OCI-LY3 (cell line): ENCODE data around the gene RPL3.

ENCODE experiments used
- H2AFZ ChIP-seq: fragments of 200-600, 300-600 bp; shearing (Covaris generic); 2 replicates; pipeline ENCODE4 v1.6.0; 2014; ENCODE audit warnings: antibody characterized with exemption, low read depth, low read length
- H3K27ac ChIP-seq: fragments of 200-600, 300-600 bp; sonication (generic); 2 replicates; pipeline ENCODE4 v1.5.1; 2014; ENCODE audit warnings: mild to moderate bottlenecking, low read length, moderate library complexity, mixed read lengths
- H3K27me3 ChIP-seq: fragments of 200-600, 300-600 bp; sonication (generic); 2 replicates; pipeline ENCODE4 v1.6.1; 2014; ENCODE audit warnings: low read depth, low read length, mixed read lengths
- H3K36me3 ChIP-seq: fragments of 200-600, 300-600 bp; sonication (generic); replicated peaks from 2 replicates; pipeline ENCODE3; 2014; ENCODE audit warnings: low read depth, low read length, mixed read lengths
- H3K4me1 ChIP-seq: fragments of 300-600, 200-600 bp; sonication (generic); 2 replicates; pipeline ENCODE4 v1.6.1; 2014; ENCODE audit warnings: low read length, mixed read lengths
- H3K4me2 ChIP-seq: fragments of 200-600, 300-600 bp; sonication (generic); 2 replicates; pipeline ENCODE4 v1.6.1; 2014; ENCODE audit warnings: low read length, mixed read lengths
- H3K4me3 ChIP-seq: fragments of 300-600, 200-600 bp; sonication (generic); 2 replicates; pipeline ENCODE4 v1.5.1; 2014; ENCODE audit warnings: antibody characterized with exemption, mild to moderate bottlenecking, low read length, moderate library complexity
- H3K79me2 ChIP-seq: fragments of 300-600, 200-600 bp; shearing (Covaris generic); 2 replicates; pipeline ENCODE4 v1.6.1; 2014; ENCODE audit warnings: mild to moderate bottlenecking, low read length, mixed read lengths
- H3K9ac ChIP-seq: fragments of 300-600, 200-600 bp; shearing (Covaris generic); 2 replicates; pipeline ENCODE4 v1.6.0; 2014; ENCODE audit warnings: mild to moderate bottlenecking, low read length, moderate library complexity
- H3K9me3 ChIP-seq: fragments of 200-600, 300-600 bp; shearing (Covaris generic); 2 replicates; pipeline ENCODE4 v1.6.1; 2014; ENCODE audit warnings: low read length, mixed read lengths; ENCODE audit not compliant: insufficient read depth
- H4K20me1 ChIP-seq: fragments of 200-600, 300-600 bp; sonication (generic); 2 replicates; pipeline ENCODE4 v1.6.1; 2016; ENCODE audit warnings: low read length, mixed read lengths; ENCODE audit not compliant: insufficient read depth
- CTCF ChIP-seq: fragments of 200-600, 300-600 bp; sonication (generic); IDR thresholded peaks from 2 replicates; pipeline ENCODE4 v1.5.1; 2014; ENCODE audit warnings: antibody characterized with exemption, low read length, low read depth
- EZH2phosphoT487 ChIP-seq: fragments of 200-600 bp; shearing (Covaris generic); IDR thresholded peaks from 2 replicates; pipeline ENCODE4 v1.6.1; 2018; ENCODE audit warnings: antibody characterized with exemption, mixed run types, low read depth

RPL3 gene

GRCh38 chr22:39355080-39355479 is 35.7 kb upstream of the RPL3 start:
- no peak for TF ChIP-seq CTCF
- no peak for TF ChIP-seq EZH2phosphoT487
- H3K9ac ChIP-seq, result no peak overlapping the region
- no peak overlapping the region for H2AFZ ChIP-seq
- no peaks in the 10 kb centered on the region for H3K9me3 ChIP-seq
- no peak overlapping the region for H3K27ac ChIP-seq
- no peak overlapping the region for H3K4me2 ChIP-seq
- peaks cover 16% of the 10 kb centered on the region; the same call in 1 of the 2 replicates for H4K20me1 ChIP-seq
- peaks cover 19% of the 10 kb centered on the region for H3K4me1 ChIP-seq
- no peak overlapping the region for H3K4me3 ChIP-seq
- H3K36me3 ChIP-seq, result peaks cover 3% of the 10 kb centered on the region
- peaks cover 30% of the 10 kb centered on the region for H3K79me2 ChIP-seq
- no peaks in the 10 kb centered on the region for H3K27me3 ChIP-seq

GRCh38 chr22:39353346-39353745 is 33.9 kb upstream of the RPL3 start:
- Histone ChIP-seq H3K27ac (no peak overlapping the region), H3K9ac (no peak overlapping the region), H3K4me3 (no peak overlapping the region), H3K4me1 (peaks cover 27% of the 10 kb centered on the region), H3K4me2 (no peak overlapping the region), H3K79me2 (peaks cover 30% of the 10 kb centered on the region), H3K27me3 (no peaks in the 10 kb centered on the region), H4K20me1 (peaks cover 16% of the 10 kb centered on the region; the same call in 1 of the 2 replicates), H2AFZ (no peak overlapping the region), H3K36me3 (no peaks in the 10 kb centered on the region), H3K9me3 (no peaks in the 10 kb centered on the region)
- no peak for TF ChIP-seq CTCF
- no peak for TF ChIP-seq EZH2phosphoT487

DNA sequence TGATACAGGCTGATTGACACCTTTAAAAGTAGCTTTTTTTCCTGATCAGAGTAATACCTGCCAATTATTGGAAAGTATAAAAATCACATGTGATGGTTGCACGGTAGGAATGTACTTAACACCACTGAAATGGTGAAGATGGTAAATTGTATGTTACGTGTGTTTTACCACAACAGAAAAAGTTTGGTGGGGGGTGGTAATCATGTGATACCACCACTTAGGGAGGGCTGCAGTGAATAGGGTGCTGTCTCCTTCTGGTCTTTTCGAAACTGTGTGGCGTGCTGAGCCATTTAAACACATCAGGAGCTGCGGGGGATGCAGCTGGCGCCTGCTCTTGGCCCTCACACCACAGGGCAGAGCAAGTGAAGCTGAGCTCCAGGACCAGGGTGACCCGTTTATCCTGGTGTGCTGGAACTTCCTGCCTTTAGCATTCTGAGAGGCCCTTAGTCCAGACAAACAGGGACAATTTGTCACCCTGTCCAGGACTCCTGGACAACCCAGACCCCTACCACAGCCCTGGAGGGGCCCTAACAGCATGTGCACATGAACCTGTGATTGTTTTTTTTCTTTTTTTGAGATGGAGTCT is 33.0 kb upstream of the RPL3 start:
- peak overlapping the region; percentile 93 for H3K4me2 ChIP-seq
- peaks cover 16% of the 10 kb centered on the region; the same call in 1 of the 2 replicates for H4K20me1 ChIP-seq
- no peaks in the 10 kb centered on the region for H3K36me3 ChIP-seq
- peak overlapping the region; percentile 66; the same call in 1 of the 2 replicates for H3K27ac ChIP-seq
- peaks cover 30% of the 10 kb centered on the region for H3K79me2 ChIP-seq
- H3K4me3 ChIP-seq, result no peak overlapping the region
- peaks cover 27% of the 10 kb centered on the region for H3K4me1 ChIP-seq
- no peaks in the 10 kb centered on the region for H3K9me3 ChIP-seq
- H3K9ac ChIP-seq, result no peak overlapping the region
- TF ChIP-seq EZH2phosphoT487 (no peak), CTCF (no peak)
- no peak overlapping the region for H2AFZ ChIP-seq
- H3K27me3 ChIP-seq, result no peaks in the 10 kb centered on the region

- H3K4me2 ChIP-seq, result peak overlapping the region; percentile 93
- no peak overlapping the region for H2AFZ ChIP-seq
- H3K9me3 ChIP-seq, result no peaks in the 10 kb centered on the region
- peaks cover 16% of the 10 kb centered on the region; the same call in 1 of the 2 replicates for H4K20me1 ChIP-seq
- TF ChIP-seq CTCF, result no peak
- TF ChIP-seq EZH2phosphoT487, result no peak
- peak overlapping the region; percentile 94 for H3K4me3 ChIP-seq
- H3K9ac ChIP-seq, result peak overlapping the region; percentile 84; the same call in 1 of the 2 replicates
- peaks cover 30% of the 10 kb centered on the region for H3K79me2 ChIP-seq
- H3K27ac ChIP-seq, result peak overlapping the region; percentile 66
- peaks cover 27% of the 10 kb centered on the region for H3K4me1 ChIP-seq
- H3K27me3 ChIP-seq, result no peaks in the 10 kb centered on the region
- H3K36me3 ChIP-seq, result no peaks in the 10 kb centered on the region
These were observed 32.3 kb upstream of the RPL3 start for GRCh38 chr22:39351689-39352214.
